HFF-Myc (cell line): Measurements from ENCODE around the gene NOSTRIN.

Experiments
- DNase-seq: peaks from one replicate; pipeline ENCODE4 v3.0.0-alpha.2; 2011; ENCODE audit warnings: low read depth; ENCODE audit errors: extremely low read depth
- H3K4me3 ChIP-seq: replicated peaks from 2 replicates; pipeline ENCODE4 v1.5.1; 2011; ENCODE audit warnings: low read depth, mild to moderate bottlenecking, control low read depth, low read length
- TF ChIP-seq, protein P1 (sequence below): IDR thresholded peaks from 2 replicates; pipeline ENCODE4 v1.5.1; 2012; ENCODE audit warnings: mild to moderate bottlenecking, low read depth, low read length, control low read depth; ENCODE audit errors: missing control alignments

Gene NOSTRIN

DNA sequence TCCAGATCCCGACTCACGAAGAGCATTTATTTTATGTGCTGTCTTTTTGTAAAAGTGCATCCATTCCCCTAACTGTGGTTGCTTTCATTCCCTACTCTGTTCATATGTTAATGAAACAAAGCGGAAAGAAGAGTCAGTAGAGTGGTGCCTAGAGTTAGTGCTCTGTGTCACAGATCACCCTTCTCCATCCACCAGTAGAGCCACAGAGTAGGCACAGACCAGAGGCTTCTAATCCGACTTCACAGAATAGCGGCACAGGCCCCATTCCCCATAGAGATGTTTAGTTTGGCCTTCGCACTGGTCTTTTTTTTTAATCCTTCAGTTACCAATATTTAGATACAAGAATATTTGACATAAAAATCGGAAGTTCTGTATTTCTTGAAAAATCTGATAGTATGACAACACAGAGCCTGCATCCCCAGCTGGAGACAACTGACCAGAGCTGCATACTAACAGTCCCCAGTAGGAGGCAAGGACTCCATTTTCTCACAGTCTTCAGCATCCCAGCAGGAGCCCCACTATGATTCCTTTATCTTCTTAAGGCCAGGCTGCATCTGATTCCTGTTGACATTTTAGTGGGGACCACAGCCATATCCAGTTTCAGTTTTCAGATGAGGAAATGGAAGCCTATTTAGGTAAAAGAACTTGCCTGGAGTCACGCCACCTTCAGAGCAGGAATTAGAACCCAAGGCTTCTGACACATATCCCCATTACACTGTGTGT lies 105.7 kb downstream of the NOSTRIN start:
- H3K4me3 ChIP-seq: no peak overlapping the region
- TF ChIP-seq, protein P1, sequence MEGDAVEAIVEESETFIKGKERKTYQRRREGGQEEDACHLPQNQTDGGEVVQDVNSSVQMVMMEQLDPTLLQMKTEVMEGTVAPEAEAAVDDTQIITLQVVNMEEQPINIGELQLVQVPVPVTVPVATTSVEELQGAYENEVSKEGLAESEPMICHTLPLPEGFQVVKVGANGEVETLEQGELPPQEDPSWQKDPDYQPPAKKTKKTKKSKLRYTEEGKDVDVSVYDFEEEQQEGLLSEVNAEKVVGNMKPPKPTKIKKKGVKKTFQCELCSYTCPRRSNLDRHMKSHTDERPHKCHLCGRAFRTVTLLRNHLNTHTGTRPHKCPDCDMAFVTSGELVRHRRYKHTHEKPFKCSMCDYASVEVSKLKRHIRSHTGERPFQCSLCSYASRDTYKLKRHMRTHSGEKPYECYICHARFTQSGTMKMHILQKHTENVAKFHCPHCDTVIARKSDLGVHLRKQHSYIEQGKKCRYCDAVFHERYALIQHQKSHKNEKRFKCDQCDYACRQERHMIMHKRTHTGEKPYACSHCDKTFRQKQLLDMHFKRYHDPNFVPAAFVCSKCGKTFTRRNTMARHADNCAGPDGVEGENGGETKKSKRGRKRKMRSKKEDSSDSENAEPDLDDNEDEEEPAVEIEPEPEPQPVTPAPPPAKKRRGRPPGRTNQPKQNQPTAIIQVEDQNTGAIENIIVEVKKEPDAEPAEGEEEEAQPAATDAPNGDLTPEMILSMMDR: no peak
- no peak for DNase-seq

DNA sequence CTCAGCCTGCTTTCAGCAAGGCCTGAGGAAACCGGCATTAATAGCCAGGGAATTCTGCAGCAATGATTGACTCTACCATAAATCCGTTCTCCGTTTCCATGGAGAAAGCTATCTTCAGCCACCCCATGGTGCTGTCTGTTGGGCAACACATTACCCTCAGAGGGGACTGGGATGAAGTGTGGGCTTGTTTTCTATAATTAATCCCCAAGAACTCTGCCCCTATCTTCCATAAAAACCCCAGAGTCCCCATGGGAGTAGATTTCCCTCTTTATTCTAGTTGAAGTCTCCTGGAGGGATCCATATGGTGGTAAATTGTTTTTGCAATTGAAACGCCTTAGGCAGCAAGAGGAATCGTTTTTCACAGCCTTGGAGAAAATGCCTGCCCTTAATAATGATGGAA lies 107.9 kb downstream of the NOSTRIN start:
- DNase-seq: no peak
- TF ChIP-seq, protein P1: no peak
- no peak overlapping the region for H3K4me3 ChIP-seq

DNA sequence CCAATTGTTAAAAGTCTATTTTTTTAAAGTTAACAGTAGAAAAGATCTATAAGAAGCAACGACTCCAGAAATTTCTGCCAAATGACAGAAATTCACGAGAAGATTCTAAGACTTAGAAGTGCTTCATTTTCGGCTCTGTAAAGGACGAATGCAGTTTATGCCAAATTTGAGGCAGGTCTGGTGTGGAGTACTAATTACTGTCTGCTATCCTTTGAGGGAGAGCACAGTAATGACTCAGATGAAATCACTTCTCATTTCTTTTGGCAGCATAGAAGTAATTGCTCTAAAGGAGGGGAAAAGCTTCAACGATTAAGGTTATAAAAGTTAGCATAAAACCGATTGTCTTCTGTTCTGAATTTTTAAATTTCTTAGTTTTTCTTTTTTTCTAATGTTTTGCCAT lies 110.0 kb downstream of the NOSTRIN start:
- no peak for DNase-seq
- no peak overlapping the region for H3K4me3 ChIP-seq
- TF ChIP-seq, protein P1: no peak

DNA sequence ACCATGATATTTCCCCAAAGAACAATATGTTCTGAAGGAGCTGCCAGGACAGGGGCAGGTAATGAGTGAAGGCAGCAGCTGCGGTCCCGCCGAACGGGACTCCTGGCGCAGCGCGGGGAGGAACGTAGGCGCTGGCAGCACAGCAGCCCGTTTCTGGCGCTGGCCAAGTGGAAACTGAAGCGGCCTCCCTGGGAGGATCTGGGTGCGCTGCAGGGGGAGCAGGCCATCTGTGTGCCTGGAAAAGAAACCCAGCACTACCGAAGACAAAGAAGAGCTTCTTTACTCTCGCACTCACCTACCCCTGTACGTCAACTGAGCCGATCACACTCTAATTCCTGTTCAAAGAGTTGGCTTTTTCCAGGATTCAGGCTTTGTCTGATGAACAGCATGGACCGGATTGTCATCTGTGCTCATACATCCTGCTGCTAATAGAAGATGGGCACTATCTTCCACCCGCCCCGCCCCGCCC lies 110.5 kb downstream of the NOSTRIN start:
- 0 out of 2 replicates have a peak overlapping the region, but pooled peaks have one; percentile 7 for H3K4me3 ChIP-seq
- DNase-seq: no peak
- TF ChIP-seq, protein P1: no peak

DNA sequence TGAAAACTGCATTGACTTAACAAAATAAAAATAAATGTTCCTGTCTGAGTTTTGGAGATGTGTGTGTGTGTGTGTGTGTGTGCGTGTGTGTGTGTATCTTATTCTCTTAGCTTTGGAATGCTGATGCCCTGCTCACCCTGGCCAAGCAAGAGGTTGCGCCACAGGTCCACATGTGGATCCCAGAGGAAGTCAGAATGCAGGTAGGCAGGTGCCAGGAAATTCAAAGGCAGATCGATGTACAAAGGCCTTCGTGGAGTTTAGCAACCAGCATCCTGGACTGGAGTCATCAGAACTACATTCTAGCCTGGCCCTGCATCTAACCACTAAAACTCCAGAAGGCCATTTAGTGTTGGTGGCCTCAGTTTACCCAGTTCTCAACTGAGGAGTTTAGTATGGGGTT lies 111.1 kb downstream of the NOSTRIN start:
- DNase-seq: no peak
- TF ChIP-seq, protein P1: no peak
- no peak overlapping the region for H3K4me3 ChIP-seq
